HL-60/S4 treated with phorbol 12-myristate 13-acetate at 8.2 ng/mL for 4 days and 3 days (cell line): ENCODE measurements around the gene IFI27.

Source experiments
- in situ Hi-C: fragments of 300-500 bp; cut with MboI; formaldehyde crosslinking; loops from 2 replicates; pipeline ENCODE4 v1.15.0; 2022; ENCODE audit warnings: low sequenced_read_pairs

Gene IFI27

GRCh38 chr14:94124582-94125377, 14.2 kb downstream of the IFI27 start:
- in situ Hi-C loops, result no loop called here

GRCh38 chr14:94125659-94126418, 15.3 kb downstream of the IFI27 start:
- in situ Hi-C loops, result no loop called here

GRCh38 chr14:94126419-94126677, 15.8 kb downstream of the IFI27 start:
- in situ Hi-C loops, result no loop called here

- in situ Hi-C loops, result no loop called here
Measured at GRCh38 chr14:94126800-94127199, 16.3 kb downstream of the IFI27 start.

GRCh38 chr14:94127330-94127729, 16.8 kb downstream of the IFI27 start:
- in situ Hi-C loops, result no loop called here

GRCh38 chr14:94128216-94128839, 17.8 kb downstream of the IFI27 start:
- in situ Hi-C loops, result no loop called here

GRCh38 chr14:94129111-94129757, 18.7 kb downstream of the IFI27 start, which contains the start of gene IFI27L2:
Gene IFI27L2, minus strand, starts transcription at chr14:94129604. Its CDS starts 40 bp downstream, at chr14:94129564.
- in situ Hi-C loops, result no loop called here

GRCh38 chr14:94129758-94130414, 19.4 kb downstream of the IFI27 start:
- in situ Hi-C loops, result no loop called here

GRCh38 chr14:94132285-94132887, 21.9 kb downstream of the IFI27 start:
- in situ Hi-C loops, result no loop called here

- in situ Hi-C loops, result no loop called here
Measured at GRCh38 chr14:94135476-94135875, 24.9 kb downstream of the IFI27 start.

- in situ Hi-C loops, result no loop called here
Measured at GRCh38 chr14:94136575-94137331, 26.2 kb downstream of the IFI27 start.

GRCh38 chr14:94138251-94138650, 27.7 kb downstream of the IFI27 start:
- in situ Hi-C loops, result no loop called here

GRCh38 chr14:94139006-94139405, 28.5 kb downstream of the IFI27 start:
- in situ Hi-C loops, result no loop called here

- in situ Hi-C loops, result no loop called here
Measured at GRCh38 chr14:94139421-94139820, 28.9 kb downstream of the IFI27 start.

- in situ Hi-C loops, result no loop called here
Measured at GRCh38 chr14:94142247-94142646, 31.7 kb downstream of the IFI27 start.

GRCh38 chr14:94142836-94143235, 32.3 kb downstream of the IFI27 start:
- in situ Hi-C loops, result no loop called here

- in situ Hi-C loops, result no loop called here
Measured at GRCh38 chr14:94143239-94143638, 32.7 kb downstream of the IFI27 start.

- in situ Hi-C loops, result no loop called here
Measured at GRCh38 chr14:94143711-94144110, 33.2 kb downstream of the IFI27 start.

GRCh38 chr14:94144765-94145164, 34.2 kb downstream of the IFI27 start:
- in situ Hi-C loops, result no loop called here
